SKM-1 (cell line): ENCODE data around the gene CALHM1.
A peak's percentile ranks its signal among the peaks of the same experiment; 100 is the strongest.

Experiments used
- DNase-seq: peaks from one replicate; lab custom pipeline; 2025; ENCODE audit not compliant: unreplicated experiment; lab: John Stamatoyannopoulos, UW

CALHM1 gene

GRCh38 chr10:103456074-103456660 lies 2.5 kb downstream of the CALHM1 start:
- no peak for DNase-seq

- DNase-seq = no peak
Observed at GRCh38 chr10:103455235-103455634, 3.5 kb downstream of the CALHM1 start.

- DNase-seq = no peak
Observed at GRCh38 chr10:103454026-103454425, 4.7 kb downstream of the CALHM1 start.

- no peak for DNase-seq
Observed at GRCh38 chr10:103452506-103453230, 6.0 kb downstream of the CALHM1 start.

GRCh38 chr10:103451831-103452505 lies 6.7 kb downstream of the CALHM1 start, which contains the start of gene CALHM2:
CALHM2 (minus strand) TSS chr10:103452370; CDS start chr10:103449941, 2,429 bp downstream.
- DNase-seq = peak; percentile 32

- no peak for DNase-seq
Observed at GRCh38 chr10:103451091-103451813, 7.4 kb downstream of the CALHM1 start.

GRCh38 chr10:103450201-103450695 lies 8.5 kb downstream of the CALHM1 start:
- no peak for DNase-seq

- DNase-seq = no peak
Observed at GRCh38 chr10:103449208-103450144, 9.2 kb downstream of the CALHM1 start.

GRCh38 chr10:103448746-103449145 lies 10.0 kb downstream of the CALHM1 start:
- no peak for DNase-seq

GRCh38 chr10:103447187-103447586 lies 11.5 kb downstream of the CALHM1 start:
- DNase-seq = no peak

- DNase-seq = no peak
Observed at GRCh38 chr10:103445767-103446567, 12.7 kb downstream of the CALHM1 start.

GRCh38 chr10:103445366-103445765 lies 13.3 kb downstream of the CALHM1 start:
- no peak for DNase-seq

- DNase-seq = no peak
Observed at GRCh38 chr10:103444478-103444877, 14.2 kb downstream of the CALHM1 start.

GRCh38 chr10:103443475-103444185 lies 15.1 kb downstream of the CALHM1 start:
- no peak for DNase-seq

GRCh38 chr10:103442031-103442461 lies 16.7 kb downstream of the CALHM1 start:
- no peak for DNase-seq

- no peak for DNase-seq
Observed at GRCh38 chr10:103441611-103442010, 17.1 kb downstream of the CALHM1 start.

- no peak for DNase-seq
Observed at GRCh38 chr10:103441206-103441605, 17.5 kb downstream of the CALHM1 start.

GRCh38 chr10:103440416-103440815 lies 18.3 kb downstream of the CALHM1 start:
- DNase-seq = no peak

- no peak for DNase-seq
Observed at GRCh38 chr10:103439776-103440175, 18.9 kb downstream of the CALHM1 start.
